ENCODE results near the gene FKBP5.
"Not testable (repeated sequence)": the region's sequence is repeated elsewhere in the genome, so short reads cannot be mapped to it uniquely, and the experiment has no call there.

FKBP5 gene

DNA sequence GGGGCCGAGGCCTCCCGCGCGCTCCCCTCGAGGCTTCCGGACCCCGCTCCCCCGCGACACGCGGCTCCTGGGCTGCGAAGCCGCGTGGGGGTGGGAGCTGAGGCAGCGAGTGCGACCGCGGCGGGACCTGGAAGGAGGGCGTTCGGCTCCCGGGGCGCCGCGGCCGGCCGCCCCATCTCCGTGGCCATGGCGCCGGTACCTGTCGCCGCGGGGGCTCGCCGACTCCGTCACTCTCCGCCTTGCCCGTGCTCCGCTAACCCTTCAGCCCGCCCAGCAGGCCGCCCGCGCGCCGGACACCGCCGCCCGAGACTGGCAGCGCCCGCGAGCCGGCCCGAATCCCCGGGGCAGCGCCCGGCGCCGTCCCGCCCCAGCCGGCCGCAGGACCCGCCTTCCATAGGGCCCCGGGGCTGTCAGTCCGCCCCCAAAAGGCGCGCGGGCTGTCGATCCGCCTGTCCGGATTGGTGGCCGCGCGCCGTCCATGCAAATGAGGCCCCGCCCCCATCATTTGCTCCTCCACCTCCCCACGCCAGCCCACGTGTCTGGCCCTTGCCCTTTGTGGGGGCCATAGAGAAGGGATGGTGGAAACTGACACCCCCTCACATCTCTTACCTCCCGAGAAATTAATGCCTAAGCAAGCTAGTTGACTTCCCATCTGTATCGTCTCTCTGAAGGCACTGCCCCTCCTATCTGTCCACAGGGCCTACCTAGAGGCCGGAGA lies at the start of gene FKBP5:
FKBP5 (minus strand) TSS at position 311 of the 718 bp plus-strand sequence. CDS start 46,091 bp downstream, outside the sequence.
- no peaks in the 10 kb centered on the region for H3K9me3 Mint-ChIP-seq
- H3K4me1 Mint-ChIP-seq = peaks cover 8% of the 10 kb centered on the region
- no peaks in the 10 kb centered on the region for H3K27me3 Mint-ChIP-seq
- H3K36me3 Mint-ChIP-seq = no peaks in the 10 kb centered on the region
- DNase-seq (ENCODE audit: low spot score in 2 of 2) = peak; percentile 81 to 83
- H3K4me3 Mint-ChIP-seq = peak within 1 kb of the TSS; percentile 96
- H3K27ac Mint-ChIP-seq = peak within 1 kb of the TSS; percentile 82
- peak; percentile 89 for ATAC-seq (ENCODE audit: low read depth)

DNA sequence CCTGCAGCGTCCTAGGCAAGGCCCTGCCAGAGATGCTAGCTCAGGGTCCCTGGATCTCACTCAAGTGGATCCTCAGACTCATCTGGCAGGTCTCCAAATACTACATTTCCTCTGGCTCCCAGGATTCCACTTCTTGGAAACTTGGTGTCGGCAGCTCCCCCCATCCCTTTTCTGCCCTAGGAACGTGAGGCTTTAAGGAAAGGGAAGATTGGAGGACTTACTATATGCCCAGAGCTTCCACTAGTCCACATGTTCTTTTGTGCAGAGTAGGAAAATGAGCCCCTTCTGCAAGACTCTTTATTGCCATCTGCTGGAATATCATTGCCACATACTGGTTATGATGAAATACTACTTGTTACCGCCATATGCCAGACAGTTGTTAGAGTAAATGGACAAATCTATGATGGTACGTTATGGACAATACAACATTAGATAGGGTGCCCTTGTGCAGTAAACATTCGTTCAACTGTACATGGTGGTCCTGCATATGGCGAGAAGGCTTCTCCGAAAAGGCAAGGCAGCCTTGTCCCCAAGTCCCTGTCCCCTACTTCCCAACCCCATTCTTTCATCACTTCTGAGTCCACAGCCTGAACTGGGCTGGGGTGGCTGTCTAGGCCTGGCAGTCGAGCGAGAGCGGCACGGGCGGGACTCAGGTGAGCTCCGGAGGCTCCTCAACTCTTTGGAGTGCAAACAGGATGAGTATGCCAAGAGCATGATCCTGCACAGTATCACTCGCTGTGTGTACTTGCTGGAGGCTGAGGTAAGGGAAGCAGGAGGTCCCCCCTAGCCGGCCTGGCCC lies 48.9 kb upstream of the FKBP5 start:
- ATAC-seq (ENCODE audit: low read depth) = peak; percentile 82
- peaks cover 9% of the 10 kb centered on the region for H3K4me1 Mint-ChIP-seq
- no peak overlapping the region for H3K4me3 Mint-ChIP-seq
- H3K36me3 Mint-ChIP-seq = no peaks in the 10 kb centered on the region
- no peaks in the 10 kb centered on the region for H3K27me3 Mint-ChIP-seq
- H3K9me3 Mint-ChIP-seq = no peaks in the 10 kb centered on the region
- peak in 1 of 2 donors; percentile 66 for DNase-seq (ENCODE audit: low spot score in 2 of 2)
- H3K27ac Mint-ChIP-seq = no peak overlapping the region

DNA sequence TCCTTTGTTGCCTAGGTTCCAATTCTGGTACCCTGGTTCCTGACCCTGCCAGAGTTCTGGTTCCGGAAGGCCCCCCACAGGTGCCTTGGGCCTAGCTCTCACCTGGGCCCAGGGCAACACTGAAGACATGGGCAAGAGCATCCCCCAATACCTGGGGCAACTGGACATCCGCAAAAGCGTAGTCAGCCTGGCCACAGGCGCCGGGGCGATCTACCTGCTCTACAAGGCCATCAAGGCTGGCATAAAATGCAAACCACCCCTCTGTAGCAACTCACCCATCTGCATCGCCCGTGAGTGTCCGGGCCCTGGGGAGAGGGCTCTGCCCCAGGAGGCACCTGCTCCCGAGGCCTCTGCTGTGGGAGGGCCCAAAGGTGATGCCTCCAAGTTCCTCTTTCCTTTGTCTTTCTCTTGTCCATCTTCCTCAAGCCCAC lies 48.3 kb upstream of the FKBP5 start, which contains the start of gene ARMC12:
ARMC12 (plus strand) TSS at position 51 of the 431 bp plus-strand sequence; CDS start at position 128, 77 bp downstream.
- no peak within 1 kb of the TSS for H3K27ac Mint-ChIP-seq
- DNase-seq (ENCODE audit: low spot score in 2 of 2) = no peak
- H3K9me3 Mint-ChIP-seq = no peaks in the 10 kb centered on the region
- H3K4me1 Mint-ChIP-seq = peaks cover 14% of the 10 kb centered on the region
- ATAC-seq (ENCODE audit: low read depth) = no peak
- H3K4me3 Mint-ChIP-seq = no peak within 1 kb of the TSS
- no peaks in the 10 kb centered on the region for H3K36me3 Mint-ChIP-seq
- no peaks in the 10 kb centered on the region for H3K27me3 Mint-ChIP-seq

DNA sequence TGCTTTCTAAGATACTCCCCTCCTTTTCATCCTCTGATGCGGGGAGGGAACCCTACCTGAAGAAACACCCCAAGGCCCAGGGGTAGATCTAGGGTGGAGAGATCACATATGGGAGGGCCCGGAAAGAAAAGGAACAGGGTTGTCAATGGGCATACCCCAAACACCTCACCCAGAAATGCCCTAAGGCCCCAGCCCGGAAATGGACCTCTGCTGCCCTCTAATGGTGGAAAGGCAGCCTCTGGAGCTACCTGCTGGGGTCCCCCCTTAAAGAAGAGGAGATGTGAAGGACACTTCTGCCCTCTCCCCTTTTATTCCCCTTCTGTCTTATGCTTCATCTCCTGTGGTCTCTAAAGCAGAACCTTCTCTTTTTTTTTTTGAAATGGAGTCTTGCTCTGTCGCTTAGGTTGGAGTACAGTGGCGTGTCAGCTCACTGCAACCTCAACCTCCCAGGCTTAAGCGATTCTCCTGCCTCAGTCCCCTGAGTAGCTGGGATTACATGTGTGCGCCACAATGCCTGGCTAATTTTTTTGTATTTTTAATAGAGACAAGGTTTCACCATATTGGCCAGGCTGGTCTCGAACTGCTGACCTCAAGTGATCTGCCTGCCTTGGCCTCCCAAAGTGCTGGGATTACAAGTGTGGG lies 47.7 kb upstream of the FKBP5 start:
- no peak overlapping the region for H3K4me3 Mint-ChIP-seq
- ATAC-seq (ENCODE audit: low read depth) = peak; percentile 29
- no peak overlapping the region for H3K27ac Mint-ChIP-seq
- no peaks in the 10 kb centered on the region for H3K27me3 Mint-ChIP-seq
- H3K4me1 Mint-ChIP-seq = peaks cover 14% of the 10 kb centered on the region
- DNase-seq (ENCODE audit: low spot score in 2 of 2) = peak; percentile 88 to 89
- no peaks in the 10 kb centered on the region for H3K9me3 Mint-ChIP-seq
- H3K36me3 Mint-ChIP-seq = no peaks in the 10 kb centered on the region

DNA sequence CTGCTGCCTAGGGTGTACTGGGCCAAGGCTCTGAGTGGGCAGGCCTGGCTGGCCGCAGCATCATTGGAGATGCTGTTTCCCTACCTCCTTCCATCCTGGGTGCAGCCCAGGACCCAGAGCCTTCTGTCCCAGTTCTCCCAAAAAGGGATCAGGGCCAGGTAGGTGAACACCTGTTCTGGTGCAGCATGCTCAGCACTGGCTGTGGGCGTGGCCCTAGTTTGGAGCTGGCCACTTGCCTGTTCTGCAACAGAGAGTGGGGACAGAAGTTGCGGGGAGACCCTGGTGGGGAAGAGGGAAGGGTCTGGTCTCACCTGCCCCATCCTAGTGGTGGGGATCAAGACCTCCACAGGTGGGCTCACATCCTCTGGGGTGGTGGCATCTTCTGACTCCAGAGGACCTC lies 46.7 kb upstream of the FKBP5 start:
- Mint-ChIP-seq H3K27ac (no peak overlapping the region), H3K36me3 (no peaks in the 10 kb centered on the region), H3K4me1 (peaks cover 16% of the 10 kb centered on the region), H3K4me3 (no peak overlapping the region), H3K9me3 (no peaks in the 10 kb centered on the region), H3K27me3 (no peaks in the 10 kb centered on the region)
- ATAC-seq (ENCODE audit: low read depth) = no peak
- no peak for DNase-seq (ENCODE audit: low spot score in 2 of 2)

DNA sequence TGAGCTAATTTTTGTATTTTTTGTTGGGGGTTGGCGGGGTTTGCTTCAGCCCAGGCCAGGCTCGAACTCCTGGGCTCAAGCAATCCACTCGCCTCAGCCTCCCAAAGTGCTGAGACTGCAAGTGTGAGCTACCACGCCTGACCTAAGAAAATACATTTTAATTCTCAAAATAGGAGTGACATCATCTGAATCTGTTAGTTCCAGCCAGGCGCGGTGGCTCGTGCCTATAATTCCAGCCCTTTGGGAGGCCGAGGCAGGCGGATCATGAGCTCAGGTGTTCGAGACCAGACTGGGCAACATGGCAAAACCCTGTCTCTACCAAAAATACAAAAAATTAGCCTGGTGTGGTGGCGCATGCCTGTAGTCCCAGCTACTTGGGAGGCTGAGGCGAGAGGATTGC lies 45.6 kb upstream of the FKBP5 start:
- ATAC-seq (ENCODE audit: low read depth); H3K27me3 Mint-ChIP-seq; H3K36me3 Mint-ChIP-seq; DNase-seq (ENCODE audit: low spot score in 2 of 2); H3K9me3 Mint-ChIP-seq; H3K27ac Mint-ChIP-seq; H3K4me3 Mint-ChIP-seq: not testable (repeated sequence)
- peaks cover 23% of the 10 kb centered on the region for H3K4me1 Mint-ChIP-seq

DNA sequence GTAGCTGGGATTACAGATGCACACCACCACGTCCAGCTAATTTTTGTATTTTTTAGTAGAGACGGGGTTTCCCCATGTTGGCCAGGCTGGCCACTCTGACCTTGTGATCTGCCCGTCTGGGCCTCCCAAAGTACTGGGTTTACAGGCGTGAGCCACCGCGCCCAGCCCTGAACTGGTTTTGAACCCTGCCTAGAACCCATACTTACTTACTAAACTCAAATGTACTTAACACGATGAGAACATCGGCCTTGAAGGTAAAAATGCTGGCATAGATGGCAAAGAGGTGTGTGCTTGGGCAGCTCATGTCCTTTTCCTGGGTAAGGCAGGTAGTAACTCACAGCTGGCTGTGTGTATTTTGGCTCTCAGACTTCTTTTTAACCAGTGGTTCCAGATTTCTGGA lies 44.9 kb upstream of the FKBP5 start:
- H3K27ac Mint-ChIP-seq = peak overlapping the region; percentile 11
- no peaks in the 10 kb centered on the region for H3K36me3 Mint-ChIP-seq
- no peaks in the 10 kb centered on the region for H3K9me3 Mint-ChIP-seq
- H3K4me1 Mint-ChIP-seq = peaks cover 28% of the 10 kb centered on the region
- no peak for ATAC-seq (ENCODE audit: low read depth)
- DNase-seq (ENCODE audit: low spot score in 2 of 2) = no peak
- no peaks in the 10 kb centered on the region for H3K27me3 Mint-ChIP-seq
- H3K4me3 Mint-ChIP-seq = no peak overlapping the region

DNA sequence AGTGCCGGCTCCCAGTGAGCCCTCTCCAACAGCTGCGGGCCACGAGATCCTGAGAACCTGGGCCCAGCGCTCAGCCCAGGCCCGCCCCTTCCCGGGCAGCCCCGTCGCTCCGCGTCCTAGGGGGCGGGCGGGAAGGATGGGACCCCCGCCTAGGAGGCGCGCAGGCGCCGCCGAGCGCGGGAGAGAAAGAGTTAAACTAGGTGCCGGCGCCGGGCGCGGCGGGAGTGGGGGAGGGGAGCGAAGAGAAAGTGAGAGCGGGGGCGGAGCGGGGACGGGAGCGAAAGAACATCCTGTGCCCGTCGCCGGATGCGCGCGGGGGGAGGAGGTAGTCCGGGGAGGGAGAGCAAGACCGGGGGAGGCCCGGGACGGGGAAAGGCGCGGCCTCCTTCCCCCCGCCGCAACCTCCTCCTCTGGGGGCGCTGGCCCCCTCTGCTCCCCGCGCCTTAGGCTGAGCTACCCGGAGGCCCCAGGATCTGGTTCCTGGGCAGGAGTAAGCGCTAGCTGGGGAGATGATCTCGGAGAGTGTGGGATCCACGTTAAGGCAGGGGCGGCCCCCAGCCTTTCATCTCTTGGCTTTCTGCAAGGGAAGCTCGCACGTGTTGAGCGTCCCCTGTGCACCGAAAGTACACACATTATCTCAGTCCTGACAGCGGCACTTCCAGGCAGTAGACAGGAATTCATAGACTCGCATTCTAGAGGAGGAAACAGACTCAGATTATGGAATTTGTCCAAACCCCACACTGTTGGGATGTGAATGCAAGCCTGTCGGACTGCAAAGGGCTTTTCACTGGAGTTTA lies 43.2 kb upstream of the FKBP5 start:
- Mint-ChIP-seq H3K4me1 (peaks cover 37% of the 10 kb centered on the region), H3K27ac (peak overlapping the region; percentile 95), H3K27me3 (no peaks in the 10 kb centered on the region), H3K36me3 (no peaks in the 10 kb centered on the region), H3K4me3 (peak overlapping the region; percentile 95), H3K9me3 (no peaks in the 10 kb centered on the region)
- ATAC-seq (ENCODE audit: low read depth) = peak; percentile 67
- DNase-seq (ENCODE audit: low spot score in 2 of 2) = peak; percentile 90 to 92

DNA sequence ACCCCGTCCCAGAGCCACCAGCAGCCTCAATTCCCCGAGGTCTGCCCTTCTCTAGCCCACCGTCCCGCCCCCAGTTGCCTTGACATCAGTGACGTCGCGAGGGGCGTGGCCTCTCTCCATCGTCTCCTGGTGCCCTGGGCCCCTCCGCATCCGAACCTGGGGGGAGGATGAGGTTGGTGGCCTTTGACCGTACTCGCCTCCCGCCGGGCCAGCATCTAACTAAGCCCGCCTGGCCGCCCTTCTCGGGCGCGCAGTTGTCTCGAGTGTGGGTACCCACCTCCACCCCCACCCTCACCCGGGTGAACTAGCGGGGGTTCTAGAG lies 42.7 kb upstream of the FKBP5 start:
- ATAC-seq (ENCODE audit: low read depth) = peak; percentile 69
- Mint-ChIP-seq H3K4me1 (peaks cover 41% of the 10 kb centered on the region), H3K27me3 (no peaks in the 10 kb centered on the region)

DNA sequence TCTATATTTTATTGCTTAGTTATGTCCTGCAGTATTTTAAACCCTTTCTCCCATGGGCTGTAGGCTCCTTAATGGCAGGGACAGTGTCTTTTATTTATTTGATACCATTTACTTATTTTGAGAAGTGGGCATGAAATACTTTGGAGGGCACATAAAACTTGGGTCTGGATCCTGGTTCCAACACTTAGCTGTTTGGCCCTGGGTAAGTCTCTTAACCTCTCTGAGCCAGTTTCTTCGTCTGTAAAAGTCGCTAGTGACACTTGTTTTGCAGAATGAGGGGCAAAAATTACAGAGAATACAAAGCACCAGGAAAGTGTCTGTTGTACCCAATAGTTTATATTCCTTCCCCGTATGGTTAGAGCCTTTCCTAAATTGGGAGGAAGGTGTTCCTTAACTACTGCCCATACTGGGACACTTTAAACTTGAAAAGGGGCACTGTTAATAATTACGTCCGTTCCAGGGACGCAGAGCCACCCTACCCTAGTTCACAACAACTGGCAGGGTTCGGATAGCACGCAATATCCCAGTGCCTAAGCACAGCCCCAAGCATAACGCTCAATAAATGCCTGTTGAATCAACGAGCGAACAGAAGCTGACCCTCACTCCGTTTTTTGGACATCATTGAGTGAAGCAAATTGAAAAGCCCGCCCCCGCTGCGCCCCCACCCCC lies 42.2 kb upstream of the FKBP5 start:
- ATAC-seq (ENCODE audit: low read depth) = peak; percentile 0
- Mint-ChIP-seq H3K27me3 (no peaks in the 10 kb centered on the region), H3K4me3 (peak overlapping the region; percentile 95), H3K36me3 (no peaks in the 10 kb centered on the region), H3K9me3 (no peaks in the 10 kb centered on the region), H3K27ac (peak overlapping the region; percentile 95), H3K4me1 (peaks cover 39% of the 10 kb centered on the region)
- DNase-seq (ENCODE audit: low spot score in 2 of 2) = no peak

More for the DNA sequence above, 42.7 kb upstream of the FKBP5 start:
- no peaks in the 10 kb centered on the region for H3K9me3 Mint-ChIP-seq
- H3K27ac Mint-ChIP-seq = peak overlapping the region; percentile 95
- H3K36me3 Mint-ChIP-seq = no peaks in the 10 kb centered on the region
- DNase-seq (ENCODE audit: low spot score in 2 of 2) = peak; percentile 93 to 99
- H3K4me3 Mint-ChIP-seq = peak overlapping the region; percentile 95

DNA sequence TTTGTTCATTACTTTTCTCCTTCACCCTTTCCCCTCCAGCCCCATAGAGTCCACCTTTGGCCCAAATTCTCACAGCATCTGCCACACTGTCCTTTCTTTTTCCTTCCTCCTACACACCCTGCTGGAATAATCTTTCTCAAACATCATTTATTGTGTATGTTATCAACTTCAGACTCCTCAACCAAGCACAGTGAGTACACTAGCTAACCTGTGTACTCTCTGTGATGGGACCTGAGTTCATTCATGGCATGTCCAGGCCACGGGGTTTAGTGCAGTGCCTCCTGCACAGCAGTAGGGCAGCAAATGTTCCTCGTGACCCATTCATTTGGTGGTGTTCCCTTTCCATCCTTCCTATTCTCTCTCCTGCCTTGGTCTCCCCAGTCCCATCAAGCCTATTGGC lies 41.0 kb upstream of the FKBP5 start:
- Mint-ChIP-seq H3K27ac (no peak overlapping the region), H3K4me1 (peaks cover 40% of the 10 kb centered on the region), H3K9me3 (no peaks in the 10 kb centered on the region), H3K27me3 (no peaks in the 10 kb centered on the region), H3K4me3 (peak overlapping the region; percentile 15), H3K36me3 (no peaks in the 10 kb centered on the region)
- no peak for ATAC-seq (ENCODE audit: low read depth)
- DNase-seq (ENCODE audit: low spot score in 2 of 2) = no peak

DNA sequence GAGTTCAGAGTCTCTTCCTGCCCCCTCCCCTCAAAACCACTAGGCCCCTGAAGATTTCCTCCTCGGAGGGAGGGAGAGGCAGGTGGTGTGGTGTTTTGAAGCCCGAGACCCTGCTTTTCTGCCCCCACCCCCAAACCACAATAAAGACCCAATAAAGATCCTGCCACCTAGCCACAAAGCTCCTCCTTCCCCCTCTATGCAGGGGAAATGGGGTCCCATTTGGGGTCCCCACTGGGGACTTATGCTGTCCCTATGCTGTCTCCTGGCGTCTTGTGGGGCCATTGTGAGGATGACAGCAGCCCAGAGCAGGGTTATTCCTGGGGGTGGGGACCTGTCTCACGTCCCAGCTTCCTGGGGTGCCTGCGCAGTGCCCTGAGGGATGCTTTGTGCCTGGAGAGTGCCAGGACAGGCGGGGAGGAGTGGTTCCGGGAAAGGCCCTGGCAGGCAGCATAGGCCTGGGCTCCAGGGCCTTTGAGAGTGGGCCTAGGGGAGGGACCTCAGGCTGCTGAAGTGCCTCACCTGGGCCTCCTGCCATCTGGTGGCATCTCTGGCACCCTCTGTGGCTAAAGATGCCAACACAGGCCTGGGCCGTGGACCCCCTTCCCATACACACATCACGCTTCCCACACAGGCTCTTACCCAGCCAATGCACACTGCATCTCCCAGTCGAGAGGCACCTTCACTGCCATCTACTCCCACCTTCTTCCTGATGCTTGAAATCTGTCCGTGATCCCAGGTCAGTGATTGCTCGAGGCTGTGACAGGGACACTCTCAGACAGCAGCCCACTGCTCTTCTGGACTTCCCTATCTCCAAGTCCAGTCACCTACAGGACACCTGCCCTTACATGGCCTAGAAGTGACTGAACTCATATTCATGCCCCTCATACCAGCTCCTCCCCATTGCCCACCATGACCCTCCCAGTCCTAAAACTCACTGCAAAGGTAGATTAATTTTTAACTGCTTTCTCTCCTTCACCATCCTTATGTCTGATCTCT lies 40.3 kb upstream of the FKBP5 start:
- Mint-ChIP-seq H3K27ac (peak overlapping the region; percentile 78), H3K9me3 (no peaks in the 10 kb centered on the region), H3K27me3 (no peaks in the 10 kb centered on the region), H3K4me1 (peaks cover 40% of the 10 kb centered on the region), H3K4me3 (peak overlapping the region; percentile 87), H3K36me3 (no peaks in the 10 kb centered on the region)
- no peak for ATAC-seq (ENCODE audit: low read depth)
- no peak for DNase-seq (ENCODE audit: low spot score in 2 of 2)
